ENCODE results near the gene MPP2. TPM values are rescaled to one million over a fixed set of nuclear protein-coding genes. Genes with fewer than 3 reads are reported as not detected.

Gene MPP2
- total and polyA plus RNA-seq, 9 of the 15 experiments (the other 6 are each of a cell fraction or from before 2014, with no cell fraction given): 0.04 to 1.0 (median 0.24) TPM

DNA sequence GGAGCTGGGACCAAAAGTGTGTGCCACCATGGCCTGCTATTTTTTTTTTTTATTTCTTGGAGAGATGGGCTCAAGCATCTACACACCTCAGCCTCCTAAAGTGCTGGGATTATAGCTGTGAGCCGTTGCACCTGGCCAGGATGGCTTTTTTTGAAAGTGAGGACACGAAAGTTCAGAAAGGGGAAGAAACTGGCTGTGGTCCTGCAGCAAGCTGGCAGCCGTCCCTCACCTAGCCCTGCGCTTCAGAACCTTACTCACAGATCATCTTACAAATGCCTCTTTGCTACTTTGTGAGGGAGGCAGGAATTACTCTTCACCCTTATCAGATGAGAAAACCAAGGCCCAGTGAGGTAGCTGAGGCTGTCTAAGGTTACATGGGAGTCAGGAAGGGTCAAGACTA, 39.4 kb upstream of the MPP2 start:
- ChIA-PET CTCF (ENCODE audit: low intra/inter-chr PET ratio) (interaction anchor here (0.6 to 1.0 kb wide), 2 partner anchors 47 to 48 kb away, joined by 4 to 5 read pairs; no protein-coding TSS in a partner anchor), POLR2A (interaction anchor here (0.6 to 1.0 kb wide), 2 partner anchors 9 to 45 kb away, joined by 3 to 4 read pairs; no protein-coding TSS in a partner anchor)
- Histone ChIP-seq H3K79me2 (ENCODE audit: control insufficient read depth, insufficient read depth, low read length) (no peaks in the 10 kb centered on the region), H3K36me3 (ENCODE audit: control insufficient read depth, insufficient read depth, low read length) (no peaks in the 10 kb centered on the region), H3K27ac (ENCODE audit: extremely low read depth, low read depth, low read length) (no peak overlapping the region), H3K27me3 (ENCODE audit: control insufficient read depth in 2 of 2, insufficient read depth in 2 of 2, low read length in 2 of 2) (peaks cover 18 to 27% of the 10 kb centered on the region in 2 experiments; a peak in 4 of 5 replicates), H4K20me1 (replicated peaks; ENCODE audit: control insufficient read depth, insufficient read depth, low read length) (no peaks in the 10 kb centered on the region; the same call in 1 of the 2 replicates), H3K4me1 (replicated peaks in 1 of 2; ENCODE audit: control insufficient read depth in 2 of 2, insufficient read depth in 2 of 2, low read length in 2 of 2) (no peaks in the 10 kb centered on the region; a peak in 2 of 5 replicates), H3K9ac (ENCODE audit: insufficient read depth in 1 of 2, low read depth in 2 of 2, low read length in 2 of 2) (no peak overlapping the region), H3K9me3 (replicated peaks; ENCODE audit: control insufficient read depth, insufficient read depth, low read depth, low read length) (no peaks in the 10 kb centered on the region), H3K9me1 (ENCODE audit: control insufficient read depth, insufficient read depth, low read length) (no peaks in the 10 kb centered on the region), H2AFZ (ENCODE audit: low read depth, low read length) (no peak overlapping the region), H3K4me3 (no peak overlapping the region), H3K4me2 (ENCODE audit: insufficient read depth, low read length) (no peak overlapping the region)
- in situ Hi-C loops (cut with MboI): loop anchor here (25.0 kb wide), 1 partner anchor 391 kb away; the partner anchor contains the start of gene GRN
- ATAC-seq (no peak), DNase-seq (ENCODE audit: extremely low read depth in 1 of 4, low spot score in 3 of 4) (no peak), FAIRE-seq (no peak)
- 15% methylated on average over 4 of the region's 4 CpGs for WGBS (ENCODE audit: insufficient coverage, low coverage, missing lambda C conversion rate)
- intact Hi-C loops (cut with micrococcal nuclease): no loop called here
- no TSS peak for BruUV-seq (replicated peaks)
- TF ChIP-seq PHB2 (IDR thresholded peaks at IDR 0.05; ENCODE audit: low read depth): no peak
- no peak for TF ChIP-seq E2F8 (IDR thresholded peaks at IDR 0.05; ENCODE audit: low read depth, partially characterized antibody)
- TF ChIP-seq FOXJ3 (CRISPR knock-in tag; IDR thresholded peaks at IDR 0.05): no peak
- TF ChIP-seq, protein P1, sequence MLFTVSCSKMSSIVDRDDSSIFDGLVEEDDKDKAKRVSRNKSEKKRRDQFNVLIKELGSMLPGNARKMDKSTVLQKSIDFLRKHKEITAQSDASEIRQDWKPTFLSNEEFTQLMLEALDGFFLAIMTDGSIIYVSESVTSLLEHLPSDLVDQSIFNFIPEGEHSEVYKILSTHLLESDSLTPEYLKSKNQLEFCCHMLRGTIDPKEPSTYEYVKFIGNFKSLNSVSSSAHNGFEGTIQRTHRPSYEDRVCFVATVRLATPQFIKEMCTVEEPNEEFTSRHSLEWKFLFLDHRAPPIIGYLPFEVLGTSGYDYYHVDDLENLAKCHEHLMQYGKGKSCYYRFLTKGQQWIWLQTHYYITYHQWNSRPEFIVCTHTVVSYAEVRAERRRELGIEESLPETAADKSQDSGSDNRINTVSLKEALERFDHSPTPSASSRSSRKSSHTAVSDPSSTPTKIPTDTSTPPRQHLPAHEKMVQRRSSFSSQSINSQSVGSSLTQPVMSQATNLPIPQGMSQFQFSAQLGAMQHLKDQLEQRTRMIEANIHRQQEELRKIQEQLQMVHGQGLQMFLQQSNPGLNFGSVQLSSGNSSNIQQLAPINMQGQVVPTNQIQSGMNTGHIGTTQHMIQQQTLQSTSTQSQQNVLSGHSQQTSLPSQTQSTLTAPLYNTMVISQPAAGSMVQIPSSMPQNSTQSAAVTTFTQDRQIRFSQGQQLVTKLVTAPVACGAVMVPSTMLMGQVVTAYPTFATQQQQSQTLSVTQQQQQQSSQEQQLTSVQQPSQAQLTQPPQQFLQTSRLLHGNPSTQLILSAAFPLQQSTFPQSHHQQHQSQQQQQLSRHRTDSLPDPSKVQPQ (CRISPR knock-in tag; IDR thresholded peaks at IDR 0.05; ENCODE audit: borderline replicate concordance): no peak
- TF ChIP-seq, protein P2, sequence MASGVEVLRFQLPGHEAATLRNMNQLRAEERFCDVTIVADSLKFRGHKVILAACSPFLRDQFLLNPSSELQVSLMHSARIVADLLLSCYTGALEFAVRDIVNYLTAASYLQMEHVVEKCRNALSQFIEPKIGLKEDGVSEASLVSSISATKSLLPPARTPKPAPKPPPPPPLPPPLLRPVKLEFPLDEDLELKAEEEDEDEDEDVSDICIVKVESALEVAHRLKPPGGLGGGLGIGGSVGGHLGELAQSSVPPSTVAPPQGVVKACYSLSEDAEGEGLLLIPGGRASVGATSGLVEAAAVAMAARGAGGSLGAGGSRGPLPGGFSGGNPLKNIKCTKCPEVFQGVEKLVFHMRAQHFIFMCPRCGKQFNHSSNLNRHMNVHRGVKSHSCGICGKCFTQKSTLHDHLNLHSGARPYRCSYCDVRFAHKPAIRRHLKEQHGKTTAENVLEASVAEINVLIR (CRISPR knock-in tag; IDR thresholded peaks at IDR 0.05): no peak
- TF ChIP-seq TEAD4 (IDR thresholded peaks at IDR 0.05; ENCODE audit: low read length): no peak
- no peak for TF ChIP-seq TEAD4 (CRISPR knock-in tag; IDR thresholded peaks at IDR 0.05; ENCODE audit: borderline replicate concordance)
- no peak for TF ChIP-seq TAF7 (tag; IDR thresholded peaks at IDR 0.05)
- no peak for TF ChIP-seq CTCFL (IDR thresholded peaks at IDR 0.05; ENCODE audit: borderline replicate concordance, insufficient read depth, low read depth, low read length, poor library complexity, severe bottlenecking)
- TF ChIP-seq HBP1 (CRISPR knock-in tag; IDR thresholded peaks at IDR 0.05): no peak
- TF ChIP-seq SAP30 (IDR thresholded peaks at IDR 0.05; ENCODE audit: borderline replicate concordance, insufficient read depth, low read depth, low read length, poor library complexity, severe bottlenecking): no peak

Data from K562 (cell line).